ENCODE results near the gene KIAA0513. TPM values are rescaled to one million over a fixed set of nuclear protein-coding genes. Genes with fewer than 3 reads are reported as not detected.

KIAA0513 gene
- total and polyA plus RNA-seq, 10 of the 15 experiments (the other 5 are each of a cell fraction or from before 2014, with no cell fraction given): 0.14 to 5.8 (median 2.0) TPM

GRCh38 chr16:85136213-85136701, 108.7 kb downstream of the KIAA0513 start:
- ChIA-PET RAD21 (ENCODE audit: unreplicated experiment) (interaction anchor here (1.2 kb wide), 2 partner anchors 91 to 109 kb away, joined by 3 to 5 read pairs; no protein-coding TSS in a partner anchor), CTCF (interaction anchor here (1.5 to 2.4 kb wide), 2 partner anchors 16 to 21 kb away, joined by 3 to 9 read pairs; no protein-coding TSS in a partner anchor), POLR2A (no interaction called here), SMC1A (ENCODE audit: uncharacterized antibody, unreplicated experiment) (no interaction called here)
- Histone ChIP-seq H3K4me2 (ENCODE audit: control insufficient read depth, insufficient read depth) (peak overlapping the region; percentile 68), H4K20me1 (ENCODE audit: control insufficient read depth, insufficient read depth) (no peaks in the 10 kb centered on the region), H2AFZ (ENCODE audit: control insufficient read depth, low read depth, low read length) (peak overlapping the region; percentile 80), H3K27ac (ENCODE audit: control insufficient read depth, insufficient read depth) (no peak overlapping the region), H3K4me3 (no peak overlapping the region), H3K9me3 (replicated peaks; ENCODE audit: control insufficient read depth, insufficient read depth, low read length) (no peaks in the 10 kb centered on the region; the same call in 2 of the 3 replicates), H3K36me3 (ENCODE audit: control insufficient read depth in 2 of 2, insufficient read depth in 2 of 2, low read length in 1 of 2) (no peaks in the 10 kb centered on the region), H3K4me1 (ENCODE audit: control insufficient read depth, insufficient read depth, low read length) (peaks cover 26% of the 10 kb centered on the region), H3K27me3 (replicated peaks in 1 of 2; ENCODE audit: control insufficient read depth in 2 of 2, insufficient read depth in 2 of 2, low read length in 1 of 2) (no peaks in the 10 kb centered on the region), H3K9ac (ENCODE audit: control insufficient read depth, insufficient read depth, low read length) (no peak overlapping the region; the same call in 1 of the 2 replicates), H3K79me2 (ENCODE audit: control insufficient read depth, insufficient read depth, low read length) (no peaks in the 10 kb centered on the region)
- intact Hi-C loops (cut with micrococcal nuclease; ENCODE audit: unreplicated experiment) (loop anchor here (5.0 kb wide), 1 partner anchor 91 kb away; no protein-coding TSS in a partner anchor), in situ Hi-C loops (cut with MboI) (no loop called here)
- DNase-seq (ENCODE audit: low read depth, low spot score): peak; percentile 28
- FAIRE-seq: no peak
- ATAC-seq: peak; percentile 78
- no TSS peak for BruUV-seq (replicated peaks)
- WGBS (ENCODE audit: insufficient coverage, insufficient replicate concordance, low lambda C conversion rate, missing lambda C conversion rate): 9% methylated on average over 12 of the region's 12 CpGs
- TF ChIP-seq BMI1 (IDR thresholded peaks at IDR 0.05; ENCODE audit: borderline replicate concordance) (no peak), IKZF2 (IDR thresholded peaks at IDR 0.05) (peak in 1 of 2 experiments; percentile 27; a peak in 1 of 4 replicates), ZNF384 (IDR thresholded peaks at IDR 0.05; ENCODE audit: borderline replicate concordance, low read depth, low read length) (no peak), BACH1 (IDR thresholded peaks at IDR 0.05; ENCODE audit: borderline replicate concordance) (no peak), ZBTB40 (IDR thresholded peaks at IDR 0.05; ENCODE audit: borderline replicate concordance) (peak; percentile 42; the same call in 1 of the 2 replicates), YY1 (IDR thresholded peaks at IDR 0.05; ENCODE audit: low read depth, low read length) (peak; percentile 70), ZBTB33 (IDR thresholded peaks at IDR 0.05) (no peak), ASH2L (IDR thresholded peaks at IDR 0.05; ENCODE audit: borderline replicate concordance, low read depth) (no peak), HDGF (IDR thresholded peaks at IDR 0.05) (no peak), IKZF1 (conservative IDR thresholded peaks at IDR 0.05) (0 out of 2 replicates have a peak, but pooled peaks have one; percentile 30), BHLHE40 (IDR thresholded peaks at IDR 0.05; ENCODE audit: borderline replicate concordance in 1 of 2, low read depth in 2 of 2, low read length in 1 of 2) (no peak), TBL1XR1 (IDR thresholded peaks at IDR 0.05; ENCODE audit: low read depth, low read length) (no peak), NR2F1 (conservative IDR thresholded peaks at IDR 0.05) (peak; percentile 69), NBN (IDR thresholded peaks at IDR 0.05) (no peak), CREM (IDR thresholded peaks at IDR 0.05; ENCODE audit: low read depth) (no peak)
- TF ChIP-seq, protein P1, sequence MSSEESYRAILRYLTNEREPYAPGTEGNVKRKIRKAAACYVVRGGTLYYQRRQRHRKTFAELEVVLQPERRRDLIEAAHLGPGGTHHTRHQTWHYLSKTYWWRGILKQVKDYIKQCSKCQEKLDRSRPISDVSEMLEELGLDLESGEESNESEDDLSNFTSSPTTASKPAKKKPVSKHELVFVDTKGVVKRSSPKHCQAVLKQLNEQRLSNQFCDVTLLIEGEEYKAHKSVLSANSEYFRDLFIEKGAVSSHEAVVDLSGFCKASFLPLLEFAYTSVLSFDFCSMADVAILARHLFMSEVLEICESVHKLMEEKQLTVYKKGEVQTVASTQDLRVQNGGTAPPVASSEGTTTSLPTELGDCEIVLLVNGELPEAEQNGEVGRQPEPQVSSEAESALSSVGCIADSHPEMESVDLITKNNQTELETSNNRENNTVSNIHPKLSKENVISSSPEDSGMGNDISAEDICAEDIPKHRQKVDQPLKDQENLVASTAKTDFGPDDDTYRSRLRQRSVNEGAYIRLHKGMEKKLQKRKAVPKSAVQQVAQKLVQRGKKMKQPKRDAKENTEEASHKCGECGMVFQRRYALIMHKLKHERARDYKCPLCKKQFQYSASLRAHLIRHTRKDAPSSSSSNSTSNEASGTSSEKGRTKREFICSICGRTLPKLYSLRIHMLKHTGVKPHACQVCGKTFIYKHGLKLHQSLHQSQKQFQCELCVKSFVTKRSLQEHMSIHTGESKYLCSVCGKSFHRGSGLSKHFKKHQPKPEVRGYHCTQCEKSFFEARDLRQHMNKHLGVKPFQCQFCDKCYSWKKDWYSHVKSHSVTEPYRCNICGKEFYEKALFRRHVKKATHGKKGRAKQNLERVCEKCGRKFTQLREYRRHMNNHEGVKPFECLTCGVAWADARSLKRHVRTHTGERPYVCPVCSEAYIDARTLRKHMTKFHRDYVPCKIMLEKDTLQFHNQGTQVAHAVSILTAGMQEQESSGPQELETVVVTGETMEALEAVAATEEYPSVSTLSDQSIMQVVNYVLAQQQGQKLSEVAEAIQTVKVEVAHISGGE (CRISPR knock-in tag; IDR thresholded peaks at IDR 0.05): no peak

Data from GM12878 (cell line).